HEK293T (cell line): ENCODE results near the gene FCHO2.
"Not testable (repeated sequence)": the region's sequence is repeated elsewhere in the genome, so short reads cannot be mapped to it uniquely, and the experiment has no call there.

Experiments
- CTCF ChIA-PET: fragments of 350-600 bp; formaldehyde crosslinking; extraction: SDS; loops from one replicate; lab custom pipeline; 2021; ENCODE audit warnings: antibody characterized with exemption, inconsistent platforms; lab: Yijun Ruan, JAX
- POLR2A ChIA-PET: fragments of 350-600 bp; formaldehyde crosslinking; extraction: SDS; loops from one replicate; lab custom pipeline; 2020; ENCODE audit warnings: antibody characterized with exemption, inconsistent platforms; lab: Yijun Ruan, JAX
- DNase-seq: peaks from one replicate; pipeline ENCODE4 v3.0.0; 2012; ENCODE audit warnings: mixed read lengths; ENCODE audit errors: extremely low spot score
- ARNT ChIP-seq: fragments of 450-650 bp; IDR thresholded peaks from 2 replicates; pipeline ENCODE4 v1.6.1; 2017; ENCODE audit warnings: mild to moderate bottlenecking
- BHLHE40 ChIP-seq: fragments of 450-650 bp; IDR thresholded peaks from 2 replicates; pipeline ENCODE4 v1.6.1; 2016; ENCODE audit warnings: mild to moderate bottlenecking, moderate library complexity, borderline replicate concordance
- CTBP1 ChIP-seq: fragments of 450-650 bp; IDR thresholded peaks from 2 replicates; pipeline ENCODE4 v1.6.1; 2016; ENCODE audit warnings: borderline replicate concordance
- ELF4 ChIP-seq: fragments of 450-650 bp; IDR thresholded peaks from 2 replicates; pipeline ENCODE4 v1.6.1; 2017; ENCODE audit warnings: antibody characterized with exemption
- FOXA1 ChIP-seq: fragments of 450-650 bp; IDR thresholded peaks from 2 replicates; pipeline ENCODE4 v1.6.1; 2016; ENCODE audit warnings: mild to moderate bottlenecking
- FOXK2 ChIP-seq: fragments of 450-650 bp; IDR thresholded peaks from 2 replicates; pipeline ENCODE4 v1.6.1; 2016; ENCODE audit warnings: mild to moderate bottlenecking
- FOXM1 ChIP-seq: fragments of 450-650 bp; IDR thresholded peaks from 2 replicates; pipeline ENCODE4 v1.6.1; 2017; ENCODE audit warnings: mild to moderate bottlenecking, borderline replicate concordance
- L3MBTL2 ChIP-seq: fragments of 450-650 bp; conservative IDR thresholded peaks from 2 replicates; pipeline ENCODE4 v1.6.1; 2016; ENCODE audit warnings: mild to moderate bottlenecking
- LEF1 ChIP-seq: fragments of 450-650 bp; IDR thresholded peaks from 2 replicates; pipeline ENCODE4 v1.6.1; 2017; ENCODE audit warnings: mild to moderate bottlenecking, borderline replicate concordance
- NFRKB ChIP-seq: fragments of 450-650 bp; IDR thresholded peaks from 2 replicates; pipeline ENCODE4 v1.6.1; 2016; ENCODE audit warnings: mild to moderate bottlenecking, moderate library complexity
- SP1 ChIP-seq: fragments of 450-650 bp; IDR thresholded peaks from 2 replicates; pipeline ENCODE4 v1.6.1; 2017
- SUZ12 ChIP-seq: fragments of 450-650 bp; IDR thresholded peaks from 2 replicates; pipeline ENCODE4 v1.6.1; 2016; ENCODE audit warnings: mild to moderate bottlenecking
- TARDBP ChIP-seq: fragments of 450-650 bp; IDR thresholded peaks from 2 replicates; pipeline ENCODE4 v1.6.1; 2016
- ZNF384 ChIP-seq: fragments of 450-650 bp; IDR thresholded peaks from 2 replicates; pipeline ENCODE4 v1.6.1; 2016
- TF ChIP-seq, protein P1 (sequence below): fragments of 450-650 bp; IDR thresholded peaks from 2 replicates; pipeline ENCODE4 v1.6.1; 2016

The FCHO2 gene

DNA sequence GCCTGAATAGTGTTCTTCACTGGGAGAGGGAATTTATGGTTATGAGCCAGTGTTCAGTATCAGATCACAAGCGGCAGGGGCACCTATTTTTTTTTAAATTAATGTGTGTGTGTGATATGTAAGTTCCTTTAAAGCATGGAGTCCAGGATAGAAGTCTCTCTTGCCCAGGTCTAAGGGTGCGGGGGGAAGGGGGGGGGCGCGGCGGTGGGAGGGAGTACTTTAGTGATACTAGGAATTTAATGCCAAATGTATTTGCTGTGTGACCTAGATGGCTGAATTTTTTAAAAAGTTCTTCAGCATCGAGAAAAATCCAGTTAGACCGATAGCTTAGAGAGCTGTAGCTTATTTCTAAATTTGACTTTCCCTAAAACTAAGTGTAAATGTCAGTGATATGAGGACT is 1.5 kb upstream of the FCHO2 start:
- POLR2A ChIA-PET: no interaction called here
- CTCF ChIA-PET: no interaction called here
- no peak for DNase-seq
- TF ChIP-seq SUZ12 (no peak), ELF4 (no peak), ZNF384 (no peak)

DNA sequence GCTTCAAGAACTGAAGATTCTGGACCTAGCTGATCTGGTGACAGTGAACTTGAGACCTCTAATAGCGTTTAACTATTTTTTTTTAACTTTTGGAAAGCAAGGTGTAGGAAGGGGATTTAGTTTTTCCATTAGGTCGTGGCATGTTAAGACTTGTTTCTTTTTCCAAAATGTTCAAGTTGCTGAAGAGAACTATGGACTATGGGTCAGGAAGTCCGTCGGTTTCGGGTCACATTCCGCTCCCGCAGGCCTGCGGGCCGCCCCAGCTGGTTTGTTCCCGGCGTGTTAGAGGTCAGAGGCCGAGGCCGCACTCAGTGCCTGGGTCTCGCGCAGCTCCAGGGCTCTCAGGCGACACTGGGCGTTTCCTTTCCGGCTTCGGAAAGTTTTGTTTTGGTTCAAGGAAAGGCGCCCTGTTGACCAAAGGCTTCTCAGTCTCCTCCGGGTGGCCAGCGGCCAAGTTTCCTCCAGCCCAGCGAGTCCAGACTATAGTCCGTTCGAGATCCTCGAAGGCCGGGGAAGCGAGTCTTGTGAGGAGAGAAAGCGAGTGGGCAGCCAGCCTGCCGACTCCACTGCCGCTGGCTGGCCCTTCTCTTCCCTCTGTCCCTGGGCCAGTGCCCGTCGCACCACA is 586 bp upstream of the FCHO2 start:
- POLR2A ChIA-PET: interaction anchor here (0.8 to 1.9 kb wide), 4 partner anchors 10 to 493 kb away, joined by 3 to 4 read pairs (median 3); partner anchors contain the start of gene FOXD1

DNA sequence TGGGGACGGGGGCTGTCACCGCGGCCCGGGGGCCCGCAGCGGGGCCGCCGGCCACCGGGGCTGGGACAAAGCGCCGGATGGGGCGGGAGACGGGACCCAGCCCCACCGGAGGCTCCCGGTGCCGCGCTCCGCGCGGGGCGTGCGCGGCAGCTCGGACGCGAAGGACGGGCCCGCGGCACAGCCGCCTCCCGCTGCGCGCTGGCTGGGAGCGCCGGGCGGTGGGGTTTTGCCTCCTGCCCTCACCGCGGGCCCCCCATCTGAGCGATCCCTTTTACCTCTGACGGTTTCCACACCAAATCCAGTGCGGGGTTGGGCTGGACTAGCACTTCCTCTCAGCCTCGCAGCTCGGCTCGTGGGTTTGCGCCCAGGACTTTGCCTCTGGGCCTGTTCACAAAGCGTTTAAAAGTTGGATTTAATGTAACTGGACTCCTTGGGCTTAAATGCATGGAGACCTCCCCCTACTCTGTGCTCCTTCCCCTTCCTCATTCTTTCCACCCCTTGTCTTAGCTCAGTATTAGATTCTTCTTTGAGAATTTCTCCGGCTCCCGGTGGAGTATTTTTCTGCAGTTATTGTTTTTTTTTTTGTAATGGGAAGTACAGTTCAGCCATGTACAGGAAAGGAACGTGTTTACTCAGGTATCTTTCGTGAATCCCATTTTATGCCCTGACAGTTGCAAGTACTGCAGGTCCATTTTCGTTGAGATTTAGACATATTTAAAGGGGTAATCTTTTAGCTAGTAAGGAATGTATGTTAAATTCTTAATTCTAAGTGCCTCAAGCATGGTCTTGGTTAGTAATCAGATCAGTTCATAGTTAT is 691 bp downstream of the FCHO2 start:
- DNase-seq: peak; percentile 56
- ChIA-PET CTCF (interaction anchor here (0.7 kb wide), 1 partner anchor 122 kb away, joined by 3 read pairs; no protein-coding TSS in a partner anchor), POLR2A (interaction anchor here (0.8 to 1.9 kb wide), 6 partner anchors 9 to 492 kb away, joined by 3 to 4 read pairs (median 3); partner anchors contain the start of gene FOXD1)
- TF ChIP-seq ELF4 (peak; percentile 34; the same call in 1 of the 2 replicates), FOXK2 (no peak), FOXM1 (no peak)

More for the DNA sequence above, 586 bp upstream of the FCHO2 start:
- peak; percentile 36 for DNase-seq
- CTCF ChIA-PET: no interaction called here
- TF ChIP-seq L3MBTL2 (peak; percentile 55; the same call in 1 of the 2 replicates), SP1 (no peak), LEF1 (no peak)

DNA sequence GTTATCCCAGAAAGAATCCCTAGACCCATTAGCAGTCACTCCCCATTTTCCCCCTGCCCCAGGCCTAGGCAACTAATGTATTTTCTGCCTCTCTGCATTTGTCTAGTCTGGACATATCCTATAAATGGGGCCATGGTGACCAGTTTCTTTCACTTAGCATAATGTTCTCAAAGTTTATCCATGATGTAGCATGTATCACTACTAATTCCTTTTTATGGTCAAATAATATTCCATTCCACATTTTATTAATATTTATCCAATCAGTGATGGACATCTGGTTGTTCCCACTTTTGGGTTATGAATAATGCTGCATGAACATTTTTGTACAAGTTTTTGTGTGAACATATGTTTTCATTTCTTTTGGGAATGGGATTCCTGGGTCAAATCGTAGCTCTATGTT is 1.5 kb downstream of the FCHO2 start:
- TF ChIP-seq NFRKB (no peak), ELF4 (no peak), ZNF384 (no peak)
- no peak for DNase-seq
- CTCF ChIA-PET: no interaction called here
- POLR2A ChIA-PET: interaction anchor here (1.9 kb wide), 1 partner anchor 491 kb away, joined by 4 read pairs; the partner anchor contains the start of gene FOXD1

DNA sequence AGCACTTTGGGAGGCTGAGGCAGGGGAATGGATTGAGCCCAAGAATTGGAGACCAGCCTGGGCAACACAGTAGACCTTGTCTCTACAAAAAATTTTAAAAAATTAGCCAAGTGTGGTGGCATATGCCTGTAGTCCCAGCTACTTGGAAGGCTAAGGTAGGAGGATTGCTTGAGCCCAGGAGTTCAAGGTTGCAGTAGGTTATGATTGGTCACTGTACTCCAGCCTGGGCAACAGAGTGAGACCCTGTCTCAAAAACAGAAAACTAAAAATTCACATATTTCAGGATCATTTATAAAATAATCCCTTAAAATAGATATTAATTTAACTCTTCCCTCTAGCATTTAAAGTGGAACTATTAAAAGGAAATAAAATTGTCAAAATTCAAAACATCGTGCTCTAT is 3.4 kb downstream of the FCHO2 start:
- POLR2A ChIA-PET: no interaction called here

DNA sequence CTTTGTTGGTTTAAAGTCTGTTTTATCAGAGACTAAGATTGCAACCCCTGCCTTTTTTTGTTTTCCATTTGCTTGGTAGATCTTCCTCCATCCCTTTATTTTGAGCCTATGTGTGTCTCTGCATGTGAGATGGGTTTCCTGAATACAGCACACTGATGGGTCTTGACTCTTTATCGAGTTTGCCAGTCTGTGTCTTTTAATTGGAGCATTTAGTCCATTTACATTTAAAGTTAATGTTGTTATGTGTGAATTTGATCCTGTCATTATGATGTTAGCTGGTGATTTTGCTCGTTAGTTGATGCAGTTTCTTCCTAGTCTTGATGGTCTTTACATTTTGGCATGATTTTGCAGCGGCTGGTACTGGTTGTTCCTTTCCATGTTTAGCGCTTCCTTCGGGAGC is 18.6 kb downstream of the FCHO2 start:
- CTCF ChIA-PET, POLR2A ChIA-PET, DNase-seq: not testable (repeated sequence)

More for the DNA sequence above, 3.4 kb downstream of the FCHO2 start:
- no peak for DNase-seq
- no peak for TF ChIP-seq CTBP1
- no peak for TF ChIP-seq FOXA1
- TF ChIP-seq, protein P1, sequence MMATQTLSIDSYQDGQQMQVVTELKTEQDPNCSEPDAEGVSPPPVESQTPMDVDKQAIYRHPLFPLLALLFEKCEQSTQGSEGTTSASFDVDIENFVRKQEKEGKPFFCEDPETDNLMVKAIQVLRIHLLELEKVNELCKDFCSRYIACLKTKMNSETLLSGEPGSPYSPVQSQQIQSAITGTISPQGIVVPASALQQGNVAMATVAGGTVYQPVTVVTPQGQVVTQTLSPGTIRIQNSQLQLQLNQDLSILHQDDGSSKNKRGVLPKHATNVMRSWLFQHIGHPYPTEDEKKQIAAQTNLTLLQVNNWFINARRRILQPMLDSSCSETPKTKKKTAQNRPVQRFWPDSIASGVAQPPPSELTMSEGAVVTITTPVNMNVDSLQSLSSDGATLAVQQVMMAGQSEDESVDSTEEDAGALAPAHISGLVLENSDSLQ: no peak
- TF ChIP-seq SUZ12: no peak
- no peak for TF ChIP-seq ARNT
- no peak for TF ChIP-seq LEF1
- no peak for TF ChIP-seq FOXK2
- TF ChIP-seq BHLHE40: no peak
- TF ChIP-seq ZNF384: no peak
- no peak for TF ChIP-seq TARDBP
- CTCF ChIA-PET: interaction anchor here (0.6 to 0.8 kb wide), 2 partner anchors 39 to 212 kb away, joined by 3 read pairs; no protein-coding TSS in a partner anchor

DNA sequence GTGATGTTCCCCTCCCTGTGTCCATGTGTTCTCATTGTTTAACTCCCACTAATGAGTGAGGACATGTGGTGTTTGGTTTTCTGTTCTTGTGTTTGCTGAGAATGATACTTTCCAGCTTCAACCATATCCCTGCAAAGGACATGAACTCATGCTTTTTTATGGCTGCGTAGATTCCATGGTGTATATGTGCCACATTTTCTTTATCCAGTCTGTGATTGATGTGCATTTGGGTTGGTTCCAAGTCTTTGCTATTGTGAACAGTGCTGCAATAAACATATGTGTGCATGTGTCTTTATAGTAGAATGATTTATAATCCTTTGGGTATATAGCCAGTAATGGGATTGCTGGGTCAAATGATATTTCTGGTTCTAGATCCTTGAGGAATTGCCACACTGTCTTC is 21.0 kb downstream of the FCHO2 start:
- CTCF ChIA-PET, DNase-seq, POLR2A ChIA-PET: not testable (repeated sequence)
- TF ChIP-seq, protein P1: peak; percentile 32; the same call in 1 of the 2 replicates

DNA sequence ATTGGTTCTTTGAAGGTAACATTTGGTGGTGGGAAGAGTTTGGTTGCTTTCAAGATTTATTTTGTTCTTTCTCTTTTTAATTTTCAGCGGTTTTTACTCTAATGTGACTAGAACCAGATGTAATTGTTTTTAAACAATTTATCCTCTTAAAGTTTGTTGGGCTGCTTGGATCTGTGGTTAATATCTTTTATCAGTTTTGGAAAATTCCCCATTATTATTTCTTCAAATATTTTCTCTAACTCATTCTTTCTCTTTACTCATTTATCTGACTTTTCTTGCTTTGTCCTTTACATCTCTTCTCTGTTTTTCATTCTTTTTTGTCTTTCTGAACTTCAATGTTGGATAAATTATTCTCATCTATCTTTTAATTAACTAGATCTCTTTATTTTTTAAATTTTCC is 29.9 kb downstream of the FCHO2 start:
- TF ChIP-seq L3MBTL2: no peak
- TF ChIP-seq SP1: no peak
- TF ChIP-seq SUZ12: no peak
- TF ChIP-seq BHLHE40: no peak
- TF ChIP-seq FOXA1: no peak
- ChIA-PET CTCF (no interaction called here), POLR2A (no interaction called here)
- DNase-seq: no peak
